Activated naive CD4-positive, alpha-beta T cell treated with anti-CD3 and anti-CD28 coated beads for 36 hours (primary cell): ENCODE data around the gene STX4. TPM values are rescaled to one million over a fixed set of nuclear protein-coding genes. Genes with fewer than 3 reads are reported as not detected.
A peak's percentile ranks its signal among the peaks of the same experiment; 100 is the strongest.

Experiments used
- CTCF ChIA-PET: fragments of 350-600 bp; sonication (Branson Sonifier 250); formaldehyde crosslinking; loops from one replicate; lab custom pipeline; 2021; ENCODE audit warnings: antibody characterized with exemption; lab: Charles Lee
- DNase-seq: peaks from one replicate; pipeline ENCODE4 v3.0.0-alpha.2; 2020
- H3K27ac Mint-ChIP-seq: one replicate; pipeline ENCODE4 v1.8.0; 2021; ENCODE audit warnings: mild to moderate bottlenecking, mixed read lengths
- H3K27me3 Mint-ChIP-seq: one replicate; pipeline ENCODE4 v1.8.0; 2021; ENCODE audit warnings: low read depth, mixed read lengths
- H3K36me3 Mint-ChIP-seq: one replicate; pipeline ENCODE4 v1.8.0; 2021; ENCODE audit warnings: low read depth, mixed read lengths
- H3K4me1 Mint-ChIP-seq: one replicate; pipeline ENCODE4 v1.8.0; 2021; ENCODE audit warnings: low read depth, mixed read lengths
- H3K4me3 Mint-ChIP-seq: one replicate; pipeline ENCODE4 v1.8.0; 2021; ENCODE audit warnings: mild to moderate bottlenecking, moderate library complexity, mixed read lengths
- H3K9me3 Mint-ChIP-seq: one replicate; pipeline ENCODE4 v1.8.0; 2021; ENCODE audit warnings: mixed read lengths
- intact Hi-C: fragments of 100-400 bp; cut with micrococcal nuclease; formaldehyde crosslinking; loops from one replicate; pipeline ENCODE4 v1.15.1; 2023
- total RNA-seq, 2 experiments: library from RNA; stranded (reverse); gene quantifications; one replicate each; pipeline ENCODE4 v1.2.3, GENCODE V29; 2021

Gene STX4, protein sequence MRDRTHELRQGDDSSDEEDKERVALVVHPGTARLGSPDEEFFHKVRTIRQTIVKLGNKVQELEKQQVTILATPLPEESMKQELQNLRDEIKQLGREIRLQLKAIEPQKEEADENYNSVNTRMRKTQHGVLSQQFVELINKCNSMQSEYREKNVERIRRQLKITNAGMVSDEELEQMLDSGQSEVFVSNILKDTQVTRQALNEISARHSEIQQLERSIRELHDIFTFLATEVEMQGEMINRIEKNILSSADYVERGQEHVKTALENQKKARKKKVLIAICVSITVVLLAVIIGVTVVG
- total RNA-seq, result 10 to 100 TPM; 32.9 to 38.0 TPM

DNA sequence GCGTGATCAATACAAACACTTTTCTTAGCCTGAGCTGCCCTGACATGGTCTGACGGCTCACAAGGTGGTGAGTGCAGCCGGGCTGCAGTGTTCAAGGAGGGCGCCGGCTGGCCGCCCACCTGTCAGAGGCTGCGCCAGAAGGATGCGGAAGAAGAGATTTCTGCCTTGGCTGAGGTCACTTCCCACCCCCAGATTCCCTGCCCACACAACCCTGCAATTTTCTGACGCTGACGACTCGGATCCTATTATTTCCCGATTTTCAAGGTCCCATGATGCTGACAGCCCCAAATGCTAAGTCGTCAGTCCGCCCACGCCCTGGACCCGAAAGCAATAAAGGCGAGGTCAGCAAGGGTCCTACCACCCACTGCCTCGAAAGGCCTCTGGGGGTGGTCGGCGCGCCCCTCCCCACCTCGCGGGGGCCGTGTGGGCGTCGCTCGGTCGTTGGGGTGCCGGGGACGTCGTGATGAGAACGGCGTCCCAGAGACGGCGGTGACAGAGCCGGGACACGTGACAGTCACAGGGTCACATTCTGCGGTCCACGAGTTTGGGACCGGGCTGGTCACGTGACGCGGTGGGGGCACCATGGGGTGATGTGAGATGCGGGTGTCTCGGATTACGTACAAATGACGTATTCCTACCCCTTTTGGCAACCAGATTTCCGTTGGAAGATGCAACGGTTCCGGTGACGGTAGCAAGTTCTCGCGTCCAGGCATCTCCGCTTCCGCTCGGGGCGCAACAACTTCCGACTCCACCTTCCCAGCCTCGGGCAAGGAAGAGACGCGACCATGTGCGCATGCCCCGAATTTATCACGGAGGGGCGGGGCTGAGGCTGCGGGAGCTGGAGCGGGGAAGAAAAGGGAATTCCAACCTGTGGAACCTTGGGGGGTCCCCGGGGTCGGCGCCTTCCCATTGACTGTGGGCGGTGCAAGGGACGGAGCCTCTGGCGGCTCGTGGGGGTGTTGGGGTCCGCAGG lies at the start of gene STX4:
Gene STX4, plus strand, starts transcription at position 823 of the 973 bp plus-strand sequence. CDS start 248 bp downstream, outside the sequence.
- H3K27ac Mint-ChIP-seq, result peak within 1 kb of the TSS; percentile 93
- H3K36me3 Mint-ChIP-seq, result peaks cover 9% of the 10 kb centered on the region
- CTCF ChIA-PET, result interaction anchor here (0.6 kb wide), 2 partner anchors 58 to 952 kb away, joined by 4 to 5 read pairs; no protein-coding TSS in a partner anchor
- DNase-seq, result peak; percentile 99
- H3K27me3 Mint-ChIP-seq, result no peaks in the 10 kb centered on the region
- peak within 1 kb of the TSS; percentile 96 for H3K4me3 Mint-ChIP-seq
- intact Hi-C loops, result loop anchor here (1.0 to 2.0 kb wide), 11 partner anchors 36 to 836 kb away; partner anchors contain the start of genes ARMC5, FBRS, FUS and KAT8
- H3K9me3 Mint-ChIP-seq, result no peaks in the 10 kb centered on the region
- peaks cover 22% of the 10 kb centered on the region for H3K4me1 Mint-ChIP-seq

DNA sequence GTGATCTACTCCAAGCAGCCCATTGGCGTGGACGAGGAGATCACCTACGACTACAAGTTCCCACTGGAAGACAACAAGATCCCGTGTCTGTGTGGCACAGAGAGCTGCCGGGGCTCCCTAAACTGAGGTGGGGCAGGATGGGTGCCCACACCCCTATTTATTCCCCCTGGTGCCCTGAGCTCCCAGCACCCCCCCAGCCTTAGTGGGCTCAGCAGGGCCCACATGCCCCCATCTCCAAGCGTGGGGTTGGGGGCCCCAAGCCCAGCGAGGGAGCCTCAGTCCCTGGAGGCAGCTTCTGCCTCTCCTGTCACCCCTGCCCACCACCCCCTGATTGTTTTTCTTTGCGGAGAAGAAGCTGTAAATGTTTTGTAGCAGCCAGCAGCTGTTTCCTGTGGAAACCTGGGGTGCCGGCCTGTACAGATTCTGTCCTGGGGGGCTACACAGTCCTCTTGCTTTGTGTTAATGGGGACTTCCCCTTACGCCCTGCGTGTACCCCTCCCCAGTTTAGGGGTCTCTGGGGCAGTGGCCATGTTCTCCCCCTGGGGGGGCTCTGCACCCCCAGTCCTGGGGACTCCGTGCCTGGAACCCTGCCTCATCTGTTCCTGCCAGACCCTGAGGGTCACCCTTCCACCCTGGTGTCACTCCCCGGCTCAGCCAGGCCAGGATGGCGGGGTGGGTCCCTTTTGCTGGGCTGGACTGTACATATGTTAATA lies 49.3 kb upstream of the STX4 start:
- Mint-ChIP-seq H3K36me3 (peaks cover 8% of the 10 kb centered on the region), H3K27me3 (no peaks in the 10 kb centered on the region), H3K4me1 (no peaks in the 10 kb centered on the region), H3K27ac (no peak overlapping the region), H3K4me3 (no peak overlapping the region), H3K9me3 (no peaks in the 10 kb centered on the region)
- CTCF ChIA-PET, result interaction anchor here (0.6 to 4.8 kb wide), 19 partner anchors 9 to 882 kb away, joined by 3 to 29 read pairs (median 4); partner anchors contain the start of gene ZNF843
- DNase-seq, result no peak
- intact Hi-C loops, result loop anchor here (2.0 kb wide), 1 partner anchor 885 kb away; no protein-coding TSS in a partner anchor

DNA sequence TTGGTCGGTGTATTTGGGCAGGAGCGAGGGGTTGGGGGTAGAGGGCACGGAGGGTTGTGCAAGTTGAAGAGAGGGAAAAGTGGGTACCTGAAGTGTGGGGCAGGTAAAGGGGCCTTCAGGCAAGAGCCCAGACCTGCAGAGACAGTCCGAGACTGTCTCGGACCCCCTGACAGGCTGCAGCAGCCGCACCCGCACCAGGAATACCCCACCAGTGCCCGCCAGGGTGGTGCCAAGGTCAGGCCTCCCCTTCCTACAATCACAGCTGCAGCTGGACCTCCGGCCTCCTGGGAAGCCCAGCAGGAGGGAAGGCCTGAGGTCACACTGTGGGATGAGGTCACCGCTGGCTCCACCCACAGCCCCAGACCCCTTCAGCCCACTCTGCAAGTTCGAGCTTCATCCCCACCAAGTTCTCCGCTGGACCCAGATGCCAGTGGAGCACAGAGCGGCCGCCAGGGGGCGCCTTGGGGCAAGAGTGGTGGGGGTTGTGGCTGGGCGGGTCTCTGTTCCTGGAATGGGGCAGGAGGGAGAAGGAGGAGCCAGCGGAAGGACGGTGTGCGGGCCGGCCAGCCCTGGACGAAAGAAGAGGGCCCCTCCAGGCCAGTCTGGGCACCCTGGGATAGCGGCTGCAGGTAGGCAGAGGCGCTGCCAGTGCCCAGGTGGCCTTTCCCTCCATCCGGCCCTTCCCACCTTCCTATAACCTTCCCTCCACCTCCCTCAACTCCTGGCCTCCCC lies 48.5 kb upstream of the STX4 start, which contains the start of gene HSD3B7:
Gene HSD3B7, plus strand, starts transcription at position 539 of the 732 bp plus-strand sequence. CDS start 452 bp downstream, outside the sequence.
- H3K4me3 Mint-ChIP-seq, result no peak within 1 kb of the TSS
- no peaks in the 10 kb centered on the region for H3K9me3 Mint-ChIP-seq
- no peak within 1 kb of the TSS for H3K27ac Mint-ChIP-seq
- intact Hi-C loops, result loop anchor here (1.0 to 2.0 kb wide), 4 partner anchors 110 to 884 kb away; no protein-coding TSS in a partner anchor
- peak; percentile 87 for DNase-seq
- CTCF ChIA-PET, result interaction anchor here (0.6 to 4.8 kb wide), 20 partner anchors 10 to 459 kb away, joined by 3 to 29 read pairs (median 4); partner anchors contain the start of genes VKORC1 and ZNF843
- no peaks in the 10 kb centered on the region for H3K4me1 Mint-ChIP-seq
- H3K27me3 Mint-ChIP-seq, result no peaks in the 10 kb centered on the region
- H3K36me3 Mint-ChIP-seq, result peaks cover 8% of the 10 kb centered on the region

DNA sequence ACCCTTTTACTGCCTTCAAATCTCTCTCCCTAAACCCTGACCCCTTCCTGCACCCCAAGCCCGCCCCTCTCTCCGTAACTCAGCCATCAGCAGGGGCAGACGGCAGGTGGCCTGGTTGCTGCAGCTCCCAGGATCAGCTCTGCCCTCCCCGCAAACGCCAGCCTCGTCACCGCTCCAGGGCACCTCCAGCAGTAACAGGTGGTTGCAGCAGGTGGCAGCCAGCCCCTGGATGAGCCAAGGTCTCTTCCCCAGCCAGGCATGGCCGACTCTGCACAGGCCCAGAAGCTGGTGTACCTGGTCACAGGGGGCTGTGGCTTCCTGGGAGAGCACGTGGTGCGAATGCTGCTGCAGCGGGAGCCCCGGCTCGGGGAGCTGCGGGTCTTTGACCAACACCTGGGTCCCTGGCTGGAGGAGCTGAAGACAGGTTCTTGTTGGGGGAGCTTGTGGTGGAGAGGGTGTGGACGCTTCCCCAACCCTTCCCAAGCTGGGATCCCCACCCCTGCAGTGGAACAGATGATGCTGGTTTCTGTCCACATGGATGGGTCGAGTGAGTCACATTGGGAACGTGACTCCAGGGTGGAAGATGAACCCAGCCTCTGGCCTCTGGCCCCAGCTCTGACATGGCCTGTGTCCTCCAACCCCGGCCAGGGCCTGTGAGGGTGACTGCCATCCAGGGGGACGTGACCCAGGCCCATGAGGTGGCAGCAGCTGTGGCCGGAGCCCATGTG lies 47.8 kb upstream of the STX4 start:
- no peak overlapping the region for H3K27ac Mint-ChIP-seq
- no peak overlapping the region for H3K4me3 Mint-ChIP-seq
- intact Hi-C loops, result loop anchor here (1.0 to 2.0 kb wide), 4 partner anchors 110 to 883 kb away; no protein-coding TSS in a partner anchor

DNA sequence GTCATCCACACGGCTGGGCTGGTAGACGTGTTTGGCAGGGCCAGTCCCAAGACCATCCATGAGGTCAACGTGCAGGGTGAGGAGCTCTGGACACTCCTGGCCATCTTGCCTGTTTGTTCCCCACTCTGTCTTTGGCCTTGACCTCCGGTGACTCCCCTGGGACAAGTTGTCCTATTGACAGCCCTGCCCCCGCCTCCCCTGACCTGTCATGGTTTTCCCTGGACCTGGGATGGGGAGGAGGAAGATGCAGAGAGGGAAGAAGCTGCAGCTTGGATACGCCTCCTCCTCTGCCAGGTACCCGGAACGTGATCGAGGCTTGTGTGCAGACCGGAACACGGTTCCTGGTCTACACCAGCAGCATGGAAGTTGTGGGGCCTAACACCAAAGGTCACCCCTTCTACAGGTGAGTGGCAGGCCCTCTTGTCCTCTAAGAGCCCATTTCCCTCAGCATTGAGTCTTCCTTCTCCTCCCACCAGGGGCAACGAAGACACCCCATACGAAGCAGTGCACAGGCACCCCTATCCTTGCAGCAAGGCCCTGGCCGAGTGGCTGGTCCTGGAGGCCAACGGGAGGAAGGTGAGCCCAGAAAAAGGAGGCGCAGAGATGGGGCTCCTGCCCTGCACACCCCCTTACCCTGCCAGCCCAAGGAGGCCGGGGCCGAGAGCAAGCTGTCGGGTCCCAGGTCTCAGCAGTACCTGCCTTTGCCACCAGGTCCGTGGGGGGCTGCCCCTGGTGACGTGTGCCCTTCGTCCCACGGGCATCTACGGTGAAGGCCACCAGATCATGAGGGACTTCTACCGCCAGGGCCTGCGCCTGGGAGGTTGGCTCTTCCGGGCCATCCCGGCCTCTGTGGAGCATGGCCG lies 47.0 kb upstream of the STX4 start:
- CTCF ChIA-PET, result interaction anchor here (0.8 to 4.8 kb wide), 11 partner anchors 7 to 457 kb away, joined by 3 to 29 read pairs (median 4); partner anchors contain the start of genes VKORC1 and ZNF843
- Mint-ChIP-seq H3K27ac (no peak overlapping the region), H3K4me1 (no peaks in the 10 kb centered on the region), H3K36me3 (peaks cover 6% of the 10 kb centered on the region), H3K27me3 (no peaks in the 10 kb centered on the region), H3K9me3 (no peaks in the 10 kb centered on the region), H3K4me3 (no peak overlapping the region)
- intact Hi-C loops, result no loop called here
- no peak for DNase-seq

More for the DNA sequence above, 47.8 kb upstream of the STX4 start:
- CTCF ChIA-PET, result interaction anchor here (0.8 to 4.8 kb wide), 16 partner anchors 8 to 458 kb away, joined by 3 to 29 read pairs (median 4); partner anchors contain the start of genes VKORC1 and ZNF843
- H3K4me1 Mint-ChIP-seq, result no peaks in the 10 kb centered on the region
- H3K9me3 Mint-ChIP-seq, result no peaks in the 10 kb centered on the region
- peak; percentile 20 for DNase-seq
- H3K36me3 Mint-ChIP-seq, result peaks cover 6% of the 10 kb centered on the region
- H3K27me3 Mint-ChIP-seq, result no peaks in the 10 kb centered on the region

DNA sequence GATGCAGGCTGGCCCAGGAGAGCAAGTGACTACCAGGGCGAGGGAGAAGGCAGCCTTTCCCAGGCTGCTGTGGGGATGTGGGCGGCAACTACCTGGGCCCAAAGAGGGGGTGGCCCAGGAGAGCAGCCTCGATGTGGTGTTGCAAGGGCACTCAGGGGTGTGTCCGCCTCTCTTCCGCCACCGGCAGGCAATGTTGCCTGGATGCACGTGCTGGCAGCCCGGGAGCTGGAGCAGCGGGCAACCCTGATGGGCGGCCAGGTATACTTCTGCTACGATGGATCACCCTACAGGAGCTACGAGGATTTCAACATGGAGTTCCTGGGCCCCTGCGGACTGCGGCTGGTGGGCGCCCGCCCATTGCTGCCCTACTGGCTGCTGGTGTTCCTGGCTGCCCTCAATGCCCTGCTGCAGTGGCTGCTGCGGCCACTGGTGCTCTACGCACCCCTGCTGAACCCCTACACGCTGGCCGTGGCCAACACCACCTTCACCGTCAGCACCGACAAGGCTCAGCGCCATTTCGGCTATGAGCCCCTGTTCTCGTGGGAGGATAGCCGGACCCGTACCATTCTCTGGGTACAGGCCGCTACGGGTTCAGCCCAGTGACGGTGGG lies 45.7 kb upstream of the STX4 start:
- CTCF ChIA-PET, result no interaction called here
- intact Hi-C loops, result no loop called here

DNA sequence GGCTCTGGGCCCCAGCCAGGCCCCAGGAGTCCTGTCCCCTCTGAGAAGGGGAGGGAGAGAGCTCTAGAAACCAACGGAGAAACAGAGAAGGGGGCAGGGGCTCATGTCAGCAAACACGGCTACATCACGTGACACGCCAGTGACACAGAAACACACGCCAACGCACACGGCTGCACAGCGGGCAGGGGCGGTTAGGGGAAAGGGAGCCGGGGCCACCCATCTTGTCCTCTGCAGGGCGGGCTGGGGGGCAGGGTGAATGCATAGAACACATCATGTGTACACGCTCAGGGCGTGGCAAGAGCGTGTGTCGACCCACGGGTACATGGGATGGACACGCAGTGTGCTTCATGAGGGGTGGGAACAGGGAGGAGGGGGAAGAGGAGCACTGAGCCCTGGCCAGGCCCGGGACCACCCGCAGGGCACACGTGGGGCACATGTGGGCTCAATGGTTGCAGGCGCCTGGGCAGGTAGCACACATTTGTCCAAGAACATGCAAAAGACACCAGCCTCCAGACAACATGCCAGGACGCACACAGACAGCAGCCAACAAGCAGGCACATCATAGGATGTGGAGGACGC lies 43.8 kb upstream of the STX4 start:
- H3K4me1 Mint-ChIP-seq, result peaks cover 3% of the 10 kb centered on the region
- DNase-seq, result no peak
- no peak overlapping the region for H3K27ac Mint-ChIP-seq
- peaks cover 3% of the 10 kb centered on the region for H3K36me3 Mint-ChIP-seq
- intact Hi-C loops, result no loop called here
- H3K27me3 Mint-ChIP-seq, result no peaks in the 10 kb centered on the region
- CTCF ChIA-PET, result no interaction called here
- no peaks in the 10 kb centered on the region for H3K9me3 Mint-ChIP-seq
- no peak overlapping the region for H3K4me3 Mint-ChIP-seq

More for the DNA sequence above, 45.7 kb upstream of the STX4 start:
- H3K4me3 Mint-ChIP-seq, result no peak overlapping the region
- no peak for DNase-seq
- no peaks in the 10 kb centered on the region for H3K4me1 Mint-ChIP-seq
- no peaks in the 10 kb centered on the region for H3K27me3 Mint-ChIP-seq
- no peaks in the 10 kb centered on the region for H3K9me3 Mint-ChIP-seq
- no peak overlapping the region for H3K27ac Mint-ChIP-seq
- H3K36me3 Mint-ChIP-seq, result peaks cover 5% of the 10 kb centered on the region

DNA sequence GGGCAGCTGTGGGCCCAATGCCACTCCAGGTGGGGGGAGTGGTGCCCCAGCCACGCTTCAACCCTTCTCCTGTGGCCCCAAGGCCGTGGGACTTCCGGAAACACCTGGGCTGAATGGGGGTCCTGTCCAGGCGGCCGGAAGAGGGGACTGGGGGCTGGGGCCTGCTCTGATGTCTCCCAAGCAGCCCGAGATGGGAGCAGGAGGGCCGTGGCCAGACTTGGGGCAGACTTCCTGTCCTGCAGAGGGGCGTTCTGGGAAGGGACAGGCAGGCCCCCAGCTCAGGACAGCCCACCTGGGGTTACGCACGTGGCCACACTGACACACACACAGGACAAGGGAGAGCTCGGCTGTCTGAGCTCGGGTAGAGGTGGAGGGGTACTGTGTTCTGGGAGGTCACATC lies 43.3 kb upstream of the STX4 start:
- Mint-ChIP-seq H3K27me3 (no peaks in the 10 kb centered on the region), H3K4me3 (no peak overlapping the region), H3K27ac (no peak overlapping the region), H3K4me1 (peaks cover 4% of the 10 kb centered on the region), H3K36me3 (peaks cover 3% of the 10 kb centered on the region), H3K9me3 (no peaks in the 10 kb centered on the region)
- no peak for DNase-seq
- CTCF ChIA-PET, result no interaction called here
- intact Hi-C loops, result no loop called here

DNA sequence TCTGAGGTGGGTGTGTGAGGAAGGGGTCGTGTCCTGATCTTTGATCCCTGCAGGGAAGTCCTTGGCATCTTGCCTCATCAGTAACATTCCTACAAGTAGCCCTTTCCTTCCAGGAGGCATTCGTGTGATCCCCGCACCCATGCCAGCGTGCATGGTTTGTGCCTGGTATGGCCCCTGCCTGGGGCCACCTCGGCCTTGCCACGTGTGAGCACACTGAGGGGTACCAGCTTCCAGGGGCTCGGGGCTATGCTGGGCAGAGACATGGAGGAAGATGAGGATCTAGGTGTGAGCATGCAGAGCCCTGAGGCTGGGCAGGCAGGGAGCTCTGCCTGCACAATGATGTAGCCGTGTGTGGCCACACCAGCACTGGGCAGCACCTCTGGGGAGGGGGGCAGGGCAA lies 42.3 kb upstream of the STX4 start:
- H3K4me1 Mint-ChIP-seq, result peaks cover 4% of the 10 kb centered on the region
- no peaks in the 10 kb centered on the region for H3K9me3 Mint-ChIP-seq
- peaks cover 3% of the 10 kb centered on the region for H3K36me3 Mint-ChIP-seq
- intact Hi-C loops, result no loop called here
- no peak overlapping the region for H3K4me3 Mint-ChIP-seq
- CTCF ChIA-PET, result interaction anchor here (0.6 kb wide), 2 partner anchors 428 to 702 kb away, joined by 5 read pairs; no protein-coding TSS in a partner anchor
- no peaks in the 10 kb centered on the region for H3K27me3 Mint-ChIP-seq
- H3K27ac Mint-ChIP-seq, result no peak overlapping the region
- no peak for DNase-seq
